ENCODE measurements around the gene OR2S2. TPM values are rescaled to one million over a fixed set of nuclear protein-coding genes. Genes with fewer than 3 reads are reported as not detected.

The OR2S2 gene
- total RNA-seq, 2 donors from 2014 or later: not detected

DNA sequence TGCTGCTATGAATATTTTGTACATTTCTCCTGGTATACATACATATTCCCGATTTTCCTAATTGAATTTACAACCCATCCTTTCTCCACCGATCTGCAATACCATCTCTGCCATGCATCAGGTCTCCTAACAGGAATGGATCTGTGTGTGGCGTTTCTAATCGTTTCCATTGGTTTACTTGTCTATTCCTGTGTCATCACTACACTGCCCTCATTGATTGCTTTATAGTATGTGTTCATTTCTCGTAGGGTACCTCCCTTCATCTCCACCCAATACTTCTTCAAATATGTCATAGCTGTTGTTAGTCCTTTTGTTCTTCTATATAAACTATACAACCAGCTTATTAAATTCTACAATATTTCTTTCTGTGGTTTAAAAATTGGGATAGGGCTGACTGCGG is 7.1 kb upstream of the OR2S2 start:
- 59 to 66% methylated on average over 6 of the region's 6 CpGs for WGBS, 2 donors
- H3K9me3 ChIP-seq: no peaks in the 10 kb centered on the region
- H3K27ac ChIP-seq: no peak overlapping the region
- no peak for TF ChIP-seq POLR2A (IDR thresholded peaks at IDR 0.05)
- no peak overlapping the region for H3K4me3 ChIP-seq
- DNase-seq: no peak
- no peaks in the 10 kb centered on the region for H3K27me3 ChIP-seq
- no peaks in the 10 kb centered on the region for H3K4me1 ChIP-seq
- H3K36me3 ChIP-seq (replicated peaks in 1 of 2; ENCODE audit: insufficient read depth in 1 of 2, low read depth in 2 of 2): no peaks in the 10 kb centered on the region
- ATAC-seq: no peak
- intact Hi-C loops (cut with DNase I): no loop called here

DNA sequence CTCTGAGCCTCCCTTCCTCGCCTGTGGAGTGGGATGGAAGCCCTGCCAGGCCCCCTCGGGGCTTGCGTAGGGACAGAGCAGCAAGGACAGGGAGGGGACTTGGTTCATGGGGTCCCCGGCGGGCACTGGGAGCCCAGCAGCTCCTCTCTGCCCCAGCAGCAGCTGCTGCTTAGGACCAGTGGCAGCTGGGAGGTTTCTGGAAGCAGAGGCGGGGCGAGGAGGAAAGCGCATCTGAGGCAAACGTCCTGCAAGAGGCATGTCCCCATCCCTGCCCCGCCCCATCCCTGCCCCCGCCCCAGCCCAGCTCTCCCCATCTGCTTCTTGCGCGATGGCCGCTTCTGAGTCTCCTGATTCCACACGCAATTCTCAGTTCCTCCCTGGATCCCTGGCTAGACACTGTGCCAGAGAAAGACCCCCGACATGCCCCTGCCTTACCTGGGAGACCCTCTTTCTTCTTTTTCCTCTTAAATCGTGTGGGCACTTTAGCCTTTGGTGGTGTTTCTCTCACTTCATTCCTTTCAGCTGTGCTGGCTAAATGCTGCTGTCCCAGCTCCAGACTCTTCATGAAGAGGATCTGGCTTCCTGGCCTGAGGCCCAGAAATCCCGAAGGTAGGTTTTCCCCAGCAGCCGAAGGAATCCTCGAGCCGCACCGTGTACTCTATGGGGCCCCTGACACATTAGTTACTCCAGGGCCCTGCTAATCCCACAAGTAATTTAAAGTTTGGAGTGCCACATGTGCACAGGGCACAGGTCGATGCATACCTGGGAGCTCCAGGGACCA is 4.4 kb upstream of the OR2S2 start:
- ATAC-seq (no peak), DNase-seq (no peak)
- TF ChIP-seq POLR2A (IDR thresholded peaks at IDR 0.05): no peak
- no peak for TF ChIP-seq CTCF (IDR thresholded peaks at IDR 0.05)
- no peaks in the 10 kb centered on the region for H3K27me3 ChIP-seq
- H3K4me1 ChIP-seq: no peaks in the 10 kb centered on the region
- no peak overlapping the region for H3K4me3 ChIP-seq
- no peak overlapping the region for H3K27ac ChIP-seq
- H3K36me3 ChIP-seq (replicated peaks in 1 of 2; ENCODE audit: insufficient read depth in 1 of 2, low read depth in 2 of 2): no peaks in the 10 kb centered on the region
- 61 to 64% methylated on average over 19 of the region's 23 CpGs for WGBS, 2 donors
- intact Hi-C loops (cut with DNase I): no loop called here
- no peaks in the 10 kb centered on the region for H3K9me3 ChIP-seq

- no peaks in the 10 kb centered on the region for H3K9me3 ChIP-seq
- no peak overlapping the region for H3K4me3 ChIP-seq
- no peaks in the 10 kb centered on the region for H3K27me3 ChIP-seq
- TF ChIP-seq POLR2A (IDR thresholded peaks at IDR 0.05) (no peak), CTCF (IDR thresholded peaks at IDR 0.05) (no peak)
- ATAC-seq (no peak), DNase-seq (no peak)
- no peak overlapping the region for H3K27ac ChIP-seq
- no peaks in the 10 kb centered on the region for H3K4me1 ChIP-seq
- intact Hi-C loops (cut with DNase I): no loop called here
- no peaks in the 10 kb centered on the region for H3K36me3 ChIP-seq (replicated peaks in 1 of 2; ENCODE audit: insufficient read depth in 1 of 2, low read depth in 2 of 2)
- 56 to 61% methylated on average over 3 of the region's 3 CpGs for WGBS, 2 donors
Measured at GRCh38 chr9:35960039-35960655, 2.2 kb upstream of the OR2S2 start.

DNA sequence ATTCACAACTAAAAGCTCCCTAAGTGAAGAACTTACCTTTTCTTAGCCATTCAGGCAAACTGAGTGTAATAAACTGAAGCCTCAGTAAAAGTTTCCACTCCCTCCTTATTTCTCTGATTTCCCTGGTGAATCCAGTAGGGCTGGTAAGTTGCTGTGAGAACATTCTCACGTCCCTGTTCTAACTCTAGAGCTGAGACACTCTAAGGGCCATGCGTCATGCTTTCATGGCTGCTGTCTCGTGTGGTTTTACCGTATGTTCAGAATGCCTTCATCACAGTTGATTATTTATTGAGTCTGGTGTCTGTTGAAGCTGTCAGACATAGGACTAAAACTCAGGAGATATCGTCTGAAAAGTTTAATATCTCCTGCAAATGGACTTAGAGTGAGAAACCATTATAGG is 1.3 kb downstream of the OR2S2 start:
- Histone ChIP-seq H3K9me3 (no peaks in the 10 kb centered on the region), H3K4me1 (no peaks in the 10 kb centered on the region), H3K36me3 (replicated peaks in 1 of 2; ENCODE audit: insufficient read depth in 1 of 2, low read depth in 2 of 2) (no peaks in the 10 kb centered on the region), H3K27me3 (no peaks in the 10 kb centered on the region), H3K27ac (no peak overlapping the region), H3K4me3 (no peak overlapping the region)
- ATAC-seq (no peak), DNase-seq (no peak)
- TF ChIP-seq CTCF (IDR thresholded peaks at IDR 0.05): no peak
- TF ChIP-seq POLR2A (IDR thresholded peaks at IDR 0.05): no peak
- 64 to 67% methylated on average over 5 of the region's 5 CpGs for WGBS, 2 donors
- intact Hi-C loops (cut with DNase I): no loop called here

DNA sequence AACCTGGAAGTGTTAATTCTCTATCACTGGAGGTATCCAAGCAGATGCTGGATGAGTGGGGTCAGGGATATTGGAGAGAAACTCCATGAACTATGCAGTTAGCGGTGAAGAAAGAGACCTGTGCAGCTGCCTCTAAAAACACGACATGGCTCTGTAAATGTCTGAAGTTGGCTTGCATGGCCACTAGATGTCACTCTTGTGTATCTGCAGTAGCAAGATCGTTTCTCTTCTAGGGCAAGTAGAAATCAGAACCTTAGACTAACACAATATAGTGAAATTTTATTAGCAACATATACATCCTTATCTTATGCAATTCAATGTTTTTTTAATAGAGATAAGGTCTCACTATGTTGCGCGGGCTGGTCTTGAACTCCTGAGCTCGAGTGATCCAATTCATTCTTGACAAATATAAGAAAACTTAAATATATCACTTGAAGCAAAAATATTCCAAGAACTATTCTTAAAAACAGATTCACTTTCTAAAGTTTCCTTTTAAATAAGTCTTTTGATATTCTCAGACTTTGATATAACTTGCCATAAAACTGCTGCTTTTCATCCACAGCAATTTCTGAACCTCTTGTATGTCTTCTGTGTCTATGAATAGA is 2.9 kb downstream of the OR2S2 start:
- Histone ChIP-seq H3K9me3 (no peaks in the 10 kb centered on the region), H3K4me1 (no peaks in the 10 kb centered on the region), H3K36me3 (replicated peaks in 1 of 2; ENCODE audit: insufficient read depth in 1 of 2, low read depth in 2 of 2) (no peaks in the 10 kb centered on the region), H3K27ac (no peak overlapping the region), H3K4me3 (no peak overlapping the region), H3K27me3 (no peaks in the 10 kb centered on the region)
- DNase-seq (peak; percentile 62 to 79 (median 74)), ATAC-seq (peak; percentile 89)
- TF ChIP-seq POLR2A (IDR thresholded peaks at IDR 0.05): no peak
- peak; percentile 46 to 89 (median 80) for TF ChIP-seq CTCF (IDR thresholded peaks at IDR 0.05)
- intact Hi-C loops (cut with DNase I): loop anchor here (5.0 kb wide), 1 partner anchor 67 kb away; no protein-coding TSS in a partner anchor
- WGBS, 2 donors: 2 to 5% methylated on average over 6 of the region's 6 CpGs
